HEK293 (cell line): Measurements from ENCODE around the gene MUC12.

Source experiments
- CTCF ChIA-PET: fragments of 350-600 bp; formaldehyde crosslinking; extraction: SDS; loops from one replicate; lab custom pipeline; 2021; ENCODE audit warnings: antibody characterized with exemption; lab: Yijun Ruan, JAX
- POLR2A ChIA-PET: fragments of 300-600 bp; formaldehyde crosslinking; extraction: SDS; loops from one replicate; lab custom pipeline; 2020; ENCODE audit warnings: antibody characterized with exemption, inconsistent platforms; lab: Yijun Ruan, JAX
- H3K27ac ChIP-seq: fragments of 200-500 bp; sonication (Bioruptor generic); 2 replicates; pipeline ENCODE4 v1.5.1; 2014; ENCODE audit warnings: low read depth, low read length, control low read depth, inconsistent platforms; ENCODE audit errors: extremely low read depth
- H3K36me3 ChIP-seq, 2 experiments: fragments of 200-500 bp in 1 of 2; sonication (Bioruptor generic) in 1 of 2; 1 replicate in 1 of 2; 2 replicates in 1 of 2; pipeline ENCODE4 v1.5.1; 2014 to 2017; ENCODE audit warnings: inconsistent platforms in 2 of 2, low read length in 2 of 2; ENCODE audit not compliant: control insufficient read depth in 2 of 2, insufficient read depth in 1 of 2
- H3K4me1 ChIP-seq: fragments of 200-500 bp; sonication (Bioruptor generic); 2 replicates; pipeline ENCODE4 v1.5.1; 2014; ENCODE audit warnings: mild to moderate bottlenecking, low read length, inconsistent platforms; ENCODE audit not compliant: control insufficient read depth, insufficient read depth
- H3K4me3 ChIP-seq: 2 replicates; pipeline ENCODE4 v1.5.1; 2011; ENCODE audit warnings: low read depth, mild to moderate bottlenecking, control low read depth, low read length, moderate library complexity
- H3K9me3 ChIP-seq: fragments of 200-500 bp; sonication (Bioruptor generic); 2 replicates; pipeline ENCODE4 v1.5.1; 2014; ENCODE audit warnings: low read depth, low read length, inconsistent platforms; ENCODE audit not compliant: control insufficient read depth, insufficient read depth
- BCL11A ChIP-seq: fragments of 450-650 bp; formaldehyde crosslinking; IDR thresholded peaks from 2 replicates; pipeline ENCODE4 v1.5.1; 2016; ENCODE audit warnings: low read depth, missing biosample characterization, missing genetic modification characterization
- KLF10 ChIP-seq: fragments of 450-650 bp; IDR thresholded peaks from 2 replicates; pipeline ENCODE4 v1.5.1; 2018; ENCODE audit warnings: missing biosample characterization, mild to moderate bottlenecking, missing genetic modification characterization
- MEIS1 ChIP-seq: sonication (generic); formaldehyde crosslinking; IDR thresholded peaks from 2 replicates; pipeline ENCODE4 v1.8.1; 2022; ENCODE audit warnings: missing genetic modification reagents, mild to moderate bottlenecking, borderline replicate concordance
- OSR2 ChIP-seq: fragments of 450-650 bp; formaldehyde crosslinking; IDR thresholded peaks from 2 replicates; pipeline ENCODE4 v1.5.1; 2016; ENCODE audit warnings: missing biosample characterization, missing genetic modification characterization
- OVOL3 ChIP-seq: fragments of 450-650 bp; formaldehyde crosslinking; IDR thresholded peaks from 2 replicates; pipeline ENCODE4 v1.5.1; 2016; ENCODE audit warnings: missing biosample characterization, missing genetic modification characterization
- SCRT1 ChIP-seq: fragments of 450-650 bp; formaldehyde crosslinking; IDR thresholded peaks from 2 replicates; pipeline ENCODE4 v1.5.1; 2016; ENCODE audit warnings: missing biosample characterization, missing genetic modification characterization, borderline replicate concordance
- SP7 ChIP-seq: fragments of 450-650 bp; formaldehyde crosslinking; IDR thresholded peaks from 2 replicates; pipeline ENCODE4 v1.5.1; 2016; ENCODE audit warnings: missing biosample characterization, missing genetic modification characterization
- ZEB2 ChIP-seq: fragments of 450-650 bp; formaldehyde crosslinking; IDR thresholded peaks from 2 replicates; pipeline ENCODE4 v1.5.1; 2016; ENCODE audit warnings: missing biosample characterization, missing genetic modification characterization
- ZNF214 ChIP-seq: fragments of 450-650 bp; formaldehyde crosslinking; IDR thresholded peaks from 2 replicates; pipeline ENCODE4 v1.5.1; 2017; ENCODE audit warnings: missing biosample characterization, mild to moderate bottlenecking, missing genetic modification characterization, borderline replicate concordance
- ZNF510 ChIP-seq: fragments of 450-650 bp; formaldehyde crosslinking; IDR thresholded peaks from 2 replicates; pipeline ENCODE4 v1.5.1; 2018; ENCODE audit warnings: mild to moderate bottlenecking, missing genetic modification characterization, missing biosample characterization; ENCODE audit not compliant: insufficient replicate concordance
- ZNF544 ChIP-seq: fragments of 450-650 bp; formaldehyde crosslinking; IDR thresholded peaks from 2 replicates; pipeline ENCODE4 v1.5.0; 2017; ENCODE audit warnings: missing biosample characterization, missing genetic modification characterization
- ZNF585B ChIP-seq: fragments of 450-650 bp; formaldehyde crosslinking; IDR thresholded peaks from 2 replicates; pipeline ENCODE4 v1.5.1; 2016; ENCODE audit warnings: missing biosample characterization, missing genetic modification characterization
- ZNF629 ChIP-seq: fragments of 450-650 bp; formaldehyde crosslinking; IDR thresholded peaks from 2 replicates; pipeline ENCODE4 v1.5.1; 2017; ENCODE audit warnings: missing biosample characterization, missing genetic modification characterization
- ZNF707 ChIP-seq: fragments of 450-650 bp; formaldehyde crosslinking; IDR thresholded peaks from 2 replicates; pipeline ENCODE4 v1.5.1; 2016; ENCODE audit warnings: missing biosample characterization, missing genetic modification characterization
- ZNF837 ChIP-seq: fragments of 450-650 bp; formaldehyde crosslinking; IDR thresholded peaks from 2 replicates; pipeline ENCODE4 v1.5.1; 2016; ENCODE audit warnings: missing biosample characterization, missing genetic modification characterization
- TF ChIP-seq, protein P1 (sequence below): fragments of 450-650 bp; formaldehyde crosslinking; IDR thresholded peaks from 2 replicates; pipeline ENCODE4 v1.5.1; 2016; ENCODE audit warnings: missing biosample characterization, missing genetic modification characterization
- TF ChIP-seq, protein P2 (sequence below): IDR thresholded peaks from 2 replicates; pipeline ENCODE4 v1.6.1; 2011; ENCODE audit warnings: mild to moderate bottlenecking, low read depth, low read length, borderline replicate concordance
- TF ChIP-seq, protein P3 (sequence below): fragments of 450-650 bp; formaldehyde crosslinking; IDR thresholded peaks from 2 replicates; pipeline ENCODE4 v1.5.1; 2016; ENCODE audit warnings: missing biosample characterization, missing genetic modification characterization
- TF ChIP-seq, protein P4 (sequence below): fragments of 450-650 bp; formaldehyde crosslinking; IDR thresholded peaks from 2 replicates; pipeline ENCODE4 v1.5.1; 2017; ENCODE audit warnings: missing biosample characterization, missing genetic modification characterization
- TF ChIP-seq, protein P5 (sequence below): fragments of 450-650 bp; formaldehyde crosslinking; IDR thresholded peaks from 2 replicates; pipeline ENCODE4 v1.5.1; 2016; ENCODE audit warnings: missing biosample characterization, missing genetic modification characterization
- TF ChIP-seq, protein P6 (sequence below): fragments of 450-650 bp; formaldehyde crosslinking; IDR thresholded peaks from 2 replicates; pipeline ENCODE4 v1.5.1; 2016; ENCODE audit warnings: missing biosample characterization, missing genetic modification characterization
- TF ChIP-seq, protein P7 (sequence below): fragments of 450-650 bp; formaldehyde crosslinking; IDR thresholded peaks from 2 replicates; pipeline ENCODE4 v1.5.1; 2016; ENCODE audit warnings: missing biosample characterization, missing genetic modification characterization

Gene MUC12

DNA sequence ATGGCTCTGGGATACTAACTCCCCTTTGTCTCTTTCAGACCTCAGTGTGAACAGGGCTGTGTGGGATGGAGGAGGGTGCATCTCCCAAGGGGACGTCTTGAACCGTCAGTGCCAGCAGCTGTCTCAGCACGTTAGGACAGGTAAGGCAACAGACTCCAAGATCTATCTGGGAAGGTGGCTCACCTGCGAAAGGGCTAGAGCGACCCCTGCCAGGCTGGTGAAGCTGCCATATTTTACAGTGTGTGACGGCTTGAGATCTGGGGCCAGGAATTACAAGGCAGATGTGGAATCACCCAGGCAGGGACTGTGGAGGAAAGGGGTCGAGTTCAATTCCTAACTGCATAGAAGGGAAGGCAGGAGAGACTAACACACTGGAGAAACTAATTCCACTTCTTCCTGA lies 61.7 kb downstream of the MUC12 start:
- H3K27ac ChIP-seq = no peak overlapping the region
- POLR2A ChIA-PET = no interaction called here
- no peak for TF ChIP-seq MEIS1 (CRISPR knock-in tag)
- TF ChIP-seq SP7 (tag by site-specific recombination) = no peak
- TF ChIP-seq, protein P1, sequence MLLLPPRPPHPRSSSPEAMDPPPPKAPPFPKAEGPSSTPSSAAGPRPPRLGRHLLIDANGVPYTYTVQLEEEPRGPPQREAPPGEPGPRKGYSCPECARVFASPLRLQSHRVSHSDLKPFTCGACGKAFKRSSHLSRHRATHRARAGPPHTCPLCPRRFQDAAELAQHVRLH (tag by site-specific recombination) = no peak
- no peak for TF ChIP-seq ZNF214
- no peak for TF ChIP-seq KLF10 (tag by site-specific recombination)
- TF ChIP-seq, protein P2, sequence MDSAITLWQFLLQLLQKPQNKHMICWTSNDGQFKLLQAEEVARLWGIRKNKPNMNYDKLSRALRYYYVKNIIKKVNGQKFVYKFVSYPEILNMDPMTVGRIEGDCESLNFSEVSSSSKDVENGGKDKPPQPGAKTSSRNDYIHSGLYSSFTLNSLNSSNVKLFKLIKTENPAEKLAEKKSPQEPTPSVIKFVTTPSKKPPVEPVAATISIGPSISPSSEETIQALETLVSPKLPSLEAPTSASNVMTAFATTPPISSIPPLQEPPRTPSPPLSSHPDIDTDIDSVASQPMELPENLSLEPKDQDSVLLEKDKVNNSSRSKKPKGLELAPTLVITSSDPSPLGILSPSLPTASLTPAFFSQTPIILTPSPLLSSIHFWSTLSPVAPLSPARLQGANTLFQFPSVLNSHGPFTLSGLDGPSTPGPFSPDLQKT = no peak
- TF ChIP-seq, protein P3, sequence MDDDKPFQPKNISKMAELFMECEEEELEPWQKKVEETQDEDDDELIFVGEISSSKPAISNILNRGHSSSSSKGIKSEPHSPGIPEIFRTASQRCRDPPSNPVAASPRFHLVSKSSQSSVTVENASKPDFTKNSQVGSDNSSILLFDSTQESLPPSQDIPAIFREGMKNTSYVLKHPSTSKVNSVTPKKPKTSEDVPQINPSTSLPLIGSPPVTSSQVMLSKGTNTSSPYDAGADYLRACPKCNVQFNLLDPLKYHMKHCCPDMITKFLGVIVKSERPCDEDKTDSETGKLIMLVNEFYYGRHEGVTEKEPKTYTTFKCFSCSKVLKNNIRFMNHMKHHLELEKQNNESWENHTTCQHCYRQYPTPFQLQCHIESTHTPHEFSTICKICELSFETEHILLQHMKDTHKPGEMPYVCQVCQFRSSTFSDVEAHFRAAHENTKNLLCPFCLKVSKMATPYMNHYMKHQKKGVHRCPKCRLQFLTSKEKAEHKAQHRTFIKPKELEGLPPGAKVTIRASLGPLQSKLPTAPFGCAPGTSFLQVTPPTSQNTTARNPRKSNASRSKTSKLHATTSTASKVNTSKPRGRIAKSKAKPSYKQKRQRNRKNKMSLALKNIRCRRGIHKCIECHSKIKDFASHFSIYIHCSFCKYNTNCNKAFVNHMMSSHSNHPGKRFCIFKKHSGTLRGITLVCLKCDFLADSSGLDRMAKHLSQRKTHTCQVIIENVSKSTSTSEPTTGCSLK (tag by site-specific recombination) = no peak
- TF ChIP-seq ZNF707 (tag by site-specific recombination) = no peak
- no peak for TF ChIP-seq OVOL3 (tag by site-specific recombination)
- TF ChIP-seq, protein P4, sequence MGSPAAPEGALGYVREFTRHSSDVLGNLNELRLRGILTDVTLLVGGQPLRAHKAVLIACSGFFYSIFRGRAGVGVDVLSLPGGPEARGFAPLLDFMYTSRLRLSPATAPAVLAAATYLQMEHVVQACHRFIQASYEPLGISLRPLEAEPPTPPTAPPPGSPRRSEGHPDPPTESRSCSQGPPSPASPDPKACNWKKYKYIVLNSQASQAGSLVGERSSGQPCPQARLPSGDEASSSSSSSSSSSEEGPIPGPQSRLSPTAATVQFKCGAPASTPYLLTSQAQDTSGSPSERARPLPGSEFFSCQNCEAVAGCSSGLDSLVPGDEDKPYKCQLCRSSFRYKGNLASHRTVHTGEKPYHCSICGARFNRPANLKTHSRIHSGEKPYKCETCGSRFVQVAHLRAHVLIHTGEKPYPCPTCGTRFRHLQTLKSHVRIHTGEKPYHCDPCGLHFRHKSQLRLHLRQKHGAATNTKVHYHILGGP (tag by site-specific recombination) = no peak
- no peak for TF ChIP-seq ZNF585B
- TF ChIP-seq, protein P5, sequence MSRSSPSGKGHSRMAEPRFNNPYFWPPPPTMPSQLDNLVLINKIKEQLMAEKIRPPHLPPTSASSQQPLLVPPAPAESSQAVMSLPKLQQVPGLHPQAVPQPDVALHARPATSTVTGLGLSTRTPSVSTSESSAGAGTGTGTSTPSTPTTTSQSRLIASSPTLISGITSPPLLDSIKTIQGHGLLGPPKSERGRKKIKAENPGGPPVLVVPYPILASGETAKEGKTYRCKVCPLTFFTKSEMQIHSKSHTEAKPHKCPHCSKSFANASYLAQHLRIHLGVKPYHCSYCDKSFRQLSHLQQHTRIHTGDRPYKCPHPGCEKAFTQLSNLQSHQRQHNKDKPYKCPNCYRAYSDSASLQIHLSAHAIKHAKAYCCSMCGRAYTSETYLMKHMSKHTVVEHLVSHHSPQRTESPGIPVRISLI (tag by site-specific recombination) = no peak
- TF ChIP-seq, protein P6, sequence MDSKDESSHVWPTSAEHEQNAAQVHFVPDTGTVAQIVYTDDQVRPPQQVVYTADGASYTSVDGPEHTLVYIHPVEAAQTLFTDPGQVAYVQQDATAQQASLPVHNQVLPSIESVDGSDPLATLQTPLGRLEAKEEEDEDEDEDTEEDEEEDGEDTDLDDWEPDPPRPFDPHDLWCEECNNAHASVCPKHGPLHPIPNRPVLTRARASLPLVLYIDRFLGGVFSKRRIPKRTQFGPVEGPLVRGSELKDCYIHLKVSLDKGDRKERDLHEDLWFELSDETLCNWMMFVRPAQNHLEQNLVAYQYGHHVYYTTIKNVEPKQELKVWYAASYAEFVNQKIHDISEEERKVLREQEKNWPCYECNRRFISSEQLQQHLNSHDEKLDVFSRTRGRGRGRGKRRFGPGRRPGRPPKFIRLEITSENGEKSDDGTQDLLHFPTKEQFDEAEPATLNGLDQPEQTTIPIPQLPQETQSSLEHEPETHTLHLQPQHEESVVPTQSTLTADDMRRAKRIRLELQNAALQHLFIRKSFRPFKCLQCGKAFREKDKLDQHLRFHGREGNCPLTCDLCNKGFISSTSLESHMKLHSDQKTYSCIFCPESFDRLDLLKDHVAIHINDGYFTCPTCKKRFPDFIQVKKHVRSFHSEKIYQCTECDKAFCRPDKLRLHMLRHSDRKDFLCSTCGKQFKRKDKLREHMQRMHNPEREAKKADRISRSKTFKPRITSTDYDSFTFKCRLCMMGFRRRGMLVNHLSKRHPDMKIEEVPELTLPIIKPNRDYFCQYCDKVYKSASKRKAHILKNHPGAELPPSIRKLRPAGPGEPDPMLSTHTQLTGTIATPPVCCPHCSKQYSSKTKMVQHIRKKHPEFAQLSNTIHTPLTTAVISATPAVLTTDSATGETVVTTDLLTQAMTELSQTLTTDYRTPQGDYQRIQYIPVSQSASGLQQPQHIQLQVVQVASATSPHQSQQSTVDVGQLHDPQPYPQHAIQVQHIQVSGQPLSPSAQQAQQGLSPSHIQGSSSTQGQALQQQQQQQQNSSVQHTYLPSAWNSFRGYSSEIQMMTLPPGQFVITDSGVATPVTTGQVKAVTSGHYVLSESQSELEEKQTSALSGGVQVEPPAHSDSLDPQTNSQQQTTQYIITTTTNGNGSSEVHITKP (tag by site-specific recombination) = no peak
- TF ChIP-seq ZNF544 (tag by site-specific recombination) = no peak
- TF ChIP-seq ZNF510 (tag by site-specific recombination) = no peak
- CTCF ChIA-PET = no interaction called here
- H3K9me3 ChIP-seq = no peaks in the 10 kb centered on the region
- H3K4me1 ChIP-seq = no peaks in the 10 kb centered on the region
- H3K4me3 ChIP-seq = no peak overlapping the region
- H3K36me3 ChIP-seq = no peaks in the 10 kb centered on the region

DNA sequence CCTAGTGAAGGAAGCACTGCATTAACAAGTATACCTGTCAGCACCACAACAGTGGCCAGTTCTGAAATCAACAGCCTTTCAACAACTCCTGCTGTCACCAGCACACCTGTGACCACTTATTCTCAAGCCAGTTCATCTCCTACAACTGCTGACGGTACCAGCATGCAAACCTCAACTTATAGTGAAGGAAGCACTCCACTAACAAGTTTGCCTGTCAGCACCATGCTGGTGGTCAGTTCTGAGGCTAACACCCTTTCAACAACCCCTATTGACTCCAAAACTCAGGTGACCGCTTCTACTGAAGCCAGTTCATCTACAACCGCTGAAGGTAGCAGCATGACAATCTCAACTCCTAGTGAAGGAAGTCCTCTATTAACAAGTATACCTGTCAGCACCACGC lies 66.6 kb downstream of the MUC12 start:
- no peaks in the 10 kb centered on the region for H3K9me3 ChIP-seq
- H3K4me3 ChIP-seq = no peak overlapping the region
- POLR2A ChIA-PET = no interaction called here
- CTCF ChIA-PET = no interaction called here
- H3K36me3 ChIP-seq = no peaks in the 10 kb centered on the region
- H3K27ac ChIP-seq = no peak overlapping the region
- no peaks in the 10 kb centered on the region for H3K4me1 ChIP-seq
- TF ChIP-seq ZEB2 (tag by site-specific recombination) (no peak), SCRT1 (no peak), BCL11A (no peak), ZNF629 (no peak), ZNF837 (tag by site-specific recombination) (no peak), OSR2 (tag by site-specific recombination) (no peak)
- TF ChIP-seq, protein P7, sequence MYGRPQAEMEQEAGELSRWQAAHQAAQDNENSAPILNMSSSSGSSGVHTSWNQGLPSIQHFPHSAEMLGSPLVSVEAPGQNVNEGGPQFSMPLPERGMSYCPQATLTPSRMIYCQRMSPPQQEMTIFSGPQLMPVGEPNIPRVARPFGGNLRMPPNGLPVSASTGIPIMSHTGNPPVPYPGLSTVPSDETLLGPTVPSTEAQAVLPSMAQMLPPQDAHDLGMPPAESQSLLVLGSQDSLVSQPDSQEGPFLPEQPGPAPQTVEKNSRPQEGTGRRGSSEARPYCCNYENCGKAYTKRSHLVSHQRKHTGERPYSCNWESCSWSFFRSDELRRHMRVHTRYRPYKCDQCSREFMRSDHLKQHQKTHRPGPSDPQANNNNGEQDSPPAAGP (tag by site-specific recombination) = no peak
- TF ChIP-seq, protein P2 = no peak
